Vagina (tissue), 2 donors: ENCODE results near the gene PACS2. TPM values are rescaled to one million over a fixed set of nuclear protein-coding genes. Genes with fewer than 3 reads are reported as not detected.

Source experiments
- DNase-seq, 2 donors: peaks; one replicate each; pipeline ENCODE4 v3.0.0-alpha.2; 2017; ENCODE audit errors: extremely low spot score in 2 of 2
- H3K27ac ChIP-seq: fragments of 200-600 bp; sonication (generic); one replicate; pipeline ENCODE4 v1.5.1; 2019
- H3K27me3 ChIP-seq: fragments of 200-600 bp; sonication (generic); one replicate; pipeline ENCODE4 v1.5.1; 2019
- H3K36me3 ChIP-seq, 2 donors: fragments of 200-600 bp; sonication (generic); one replicate each; pipeline ENCODE4 v1.5.1; 2017 to 2019
- H3K4me1 ChIP-seq: fragments of 200-600 bp; sonication (generic); one replicate; pipeline ENCODE4 v1.5.1; 2019
- H3K4me3 ChIP-seq, 2 donors: fragments of 200-600 bp; sonication (generic); 1 replicate in 1 of 2; 2 replicates in 1 of 2; pipeline ENCODE4 v1.5.1; 2016 to 2019
- H3K9me3 ChIP-seq: fragments of 200-600 bp; sonication (generic); one replicate; pipeline ENCODE4 v1.5.1; 2019
- CTCF ChIP-seq, 3 experiments: fragments of 450-650 bp in 2 of 3; fragments of 200-600 bp in 1 of 3; sonication (generic) in 1 of 3; IDR thresholded peaks; one replicate each; pipeline ENCODE4 v1.5.1; 2017 to 2019; ENCODE audit warnings: antibody characterized with exemption in 3 of 3, mild to moderate bottlenecking in 2 of 3, moderate library complexity in 2 of 3
- POLR2A ChIP-seq, 2 donors: fragments of 450-650 bp; IDR thresholded peaks; one replicate each; pipeline ENCODE4 v1.6.1; 2017; ENCODE audit warnings: antibody characterized with exemption in 2 of 2, mild to moderate bottlenecking in 2 of 2, moderate library complexity in 2 of 2
- POLR2AphosphoS5 ChIP-seq, 2 donors: sonication (generic); formaldehyde crosslinking; IDR thresholded peaks; one replicate each; pipeline ENCODE4 v1.9.0; 2017; ENCODE audit warnings: antibody characterized with exemption in 2 of 2, mild to moderate bottlenecking in 2 of 2, low read depth in 1 of 2; ENCODE audit not compliant: insufficient read depth in 1 of 2
- intact Hi-C: fragments of 100-400 bp; cut with DNase I; formaldehyde crosslinking; loops from one replicate; pipeline ENCODE4 v1.15.1; 2023
- total RNA-seq: library from RNA; depleted of rRNA; stranded (reverse); fragments of >200 nt; gene quantifications from one replicate; pipeline ENCODE4 v1.2.3, GENCODE V29; 2016

The PACS2 gene
- total RNA-seq, 1 donor from 2014 or later, result 64.8 TPM

GRCh38 chr14:105414456-105415371 lies 100.2 kb downstream of the PACS2 start:
- Histone ChIP-seq H3K9me3 (no peaks in the 10 kb centered on the region), H3K36me3 (no peaks in the 10 kb centered on the region), H3K27ac (peak overlapping the region; percentile 30), H3K4me3 (peak overlapping the region; percentile 51 to 62), H3K27me3 (no peaks in the 10 kb centered on the region), H3K4me1 (peaks cover 37% of the 10 kb centered on the region)
- intact Hi-C loops, result no loop called here
- peak; percentile 28 to 67 (median 51) for TF ChIP-seq CTCF (IDR thresholded peaks at IDR 0.05)
- TF ChIP-seq POLR2AphosphoS5 (IDR thresholded peaks at IDR 0.05; ENCODE audit: insufficient read depth in 1 of 2, low read depth in 1 of 2), result no peak
- DNase-seq, result peak in 1 of 2 donors; percentile 62

GRCh38 chr14:105415481-105416428 lies 101.2 kb downstream of the PACS2 start:
- DNase-seq, result no peak
- TF ChIP-seq CTCF (IDR thresholded peaks at IDR 0.05) (no peak), POLR2A (IDR thresholded peaks at IDR 0.05) (no peak), POLR2AphosphoS5 (IDR thresholded peaks at IDR 0.05; ENCODE audit: insufficient read depth in 1 of 2, low read depth in 1 of 2) (no peak)
- Histone ChIP-seq H3K27ac (peak overlapping the region; percentile 30), H3K4me3 (peak overlapping the region; percentile 51 to 62), H3K27me3 (no peaks in the 10 kb centered on the region), H3K36me3 (no peaks in the 10 kb centered on the region), H3K4me1 (peaks cover 41% of the 10 kb centered on the region), H3K9me3 (no peaks in the 10 kb centered on the region)
- intact Hi-C loops, result no loop called here

GRCh38 chr14:105416671-105417070 lies 102.1 kb downstream of the PACS2 start:
- Histone ChIP-seq H3K27me3 (no peaks in the 10 kb centered on the region), H3K36me3 (no peaks in the 10 kb centered on the region), H3K9me3 (no peaks in the 10 kb centered on the region), H3K4me1 (peaks cover 42% of the 10 kb centered on the region), H3K27ac (no peak overlapping the region), H3K4me3 (no peak overlapping the region)
- no peak for DNase-seq
- TF ChIP-seq POLR2AphosphoS5 (IDR thresholded peaks at IDR 0.05; ENCODE audit: insufficient read depth in 1 of 2, low read depth in 1 of 2) (no peak), POLR2A (IDR thresholded peaks at IDR 0.05) (no peak), CTCF (IDR thresholded peaks at IDR 0.05) (no peak)
- intact Hi-C loops, result no loop called here

- Histone ChIP-seq H3K36me3 (no peaks in the 10 kb centered on the region), H3K27ac (no peak overlapping the region), H3K4me3 (no peak overlapping the region), H3K27me3 (no peaks in the 10 kb centered on the region), H3K9me3 (no peaks in the 10 kb centered on the region), H3K4me1 (peaks cover 49% of the 10 kb centered on the region)
- intact Hi-C loops, result no loop called here
- peak in 1 of 2 donors; percentile 79 for DNase-seq
- no peak for TF ChIP-seq POLR2A (IDR thresholded peaks at IDR 0.05)
- TF ChIP-seq POLR2AphosphoS5 (IDR thresholded peaks at IDR 0.05; ENCODE audit: insufficient read depth in 1 of 2, low read depth in 1 of 2), result no peak
- TF ChIP-seq CTCF (IDR thresholded peaks at IDR 0.05), result no peak
These were observed 103.2 kb downstream of the PACS2 start for GRCh38 chr14:105417690-105418121.
